IPS-20b (cell line): Measurements from ENCODE around the gene HES1.

Experiments used
- H3K27ac ChIP-seq: one replicate; pipeline ENCODE4 v1.5.1; 2013; ENCODE audit warnings: low read length
- H3K27me3 ChIP-seq: 2 replicates; pipeline ENCODE4 v1.6.1; 2013; ENCODE audit warnings: mild to moderate bottlenecking, low read length, inconsistent platforms; ENCODE audit not compliant: insufficient read depth
- H3K36me3 ChIP-seq: 2 replicates; pipeline ENCODE4 v1.6.1; 2013; ENCODE audit warnings: low read depth, mild to moderate bottlenecking, inconsistent platforms, low read length, moderate library complexity; ENCODE audit not compliant: insufficient read depth
- H3K4me1 ChIP-seq: 2 replicates; pipeline ENCODE4 v1.6.1; 2013; ENCODE audit warnings: mild to moderate bottlenecking, control low read depth, inconsistent platforms, low read length, moderate library complexity; ENCODE audit not compliant: insufficient read depth
- H3K4me3 ChIP-seq: 2 replicates; pipeline ENCODE4 v1.5.1; 2013; ENCODE audit warnings: mild to moderate bottlenecking, low read length, inconsistent platforms
- H3K9ac ChIP-seq: 2 replicates; pipeline ENCODE4 v1.6.1; 2013; ENCODE audit warnings: low read depth, mild to moderate bottlenecking, inconsistent platforms, low read length, moderate library complexity
- H3K9me3 ChIP-seq: 2 replicates; pipeline ENCODE4 v1.6.1; 2013; ENCODE audit warnings: mild to moderate bottlenecking, low read depth, low read length, inconsistent platforms; ENCODE audit not compliant: insufficient read depth

Gene HES1

GRCh38 chr3:194105292-194105691 is 30.7 kb upstream of the HES1 start:
- H3K4me1 ChIP-seq: peaks cover 3% of the 10 kb centered on the region
- no peak overlapping the region for H3K4me3 ChIP-seq
- H3K9me3 ChIP-seq: no peaks in the 10 kb centered on the region
- H3K36me3 ChIP-seq: no peaks in the 10 kb centered on the region
- peaks cover 4% of the 10 kb centered on the region; the same call in 1 of the 2 replicates for H3K27me3 ChIP-seq
- no peak overlapping the region for H3K27ac ChIP-seq
- H3K9ac ChIP-seq: no peak overlapping the region

DNA sequence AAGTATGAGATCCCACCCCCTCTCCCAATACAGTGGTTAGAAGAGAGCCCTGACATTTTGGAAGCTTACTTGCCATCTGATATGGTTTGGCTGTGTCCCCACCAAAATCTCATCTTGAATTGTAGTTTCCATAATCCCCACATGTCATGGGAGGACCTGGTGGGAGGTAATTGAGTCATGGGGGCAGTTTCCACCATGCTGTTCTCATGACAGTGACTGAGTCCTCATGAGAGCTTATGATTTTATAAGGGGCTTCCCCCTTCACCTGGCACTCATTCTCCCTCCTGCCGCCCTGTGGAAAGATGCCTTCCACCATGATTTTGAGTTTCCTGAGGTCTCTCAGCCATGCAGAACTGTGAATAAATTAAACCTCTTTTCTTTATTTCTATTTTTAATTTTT is 28.8 kb upstream of the HES1 start:
- Histone ChIP-seq H3K36me3 (no peaks in the 10 kb centered on the region), H3K4me3 (no peak overlapping the region), H3K9me3 (no peaks in the 10 kb centered on the region), H3K4me1 (peaks cover 4% of the 10 kb centered on the region), H3K27ac (no peak overlapping the region), H3K9ac (no peak overlapping the region), H3K27me3 (no peaks in the 10 kb centered on the region)

DNA sequence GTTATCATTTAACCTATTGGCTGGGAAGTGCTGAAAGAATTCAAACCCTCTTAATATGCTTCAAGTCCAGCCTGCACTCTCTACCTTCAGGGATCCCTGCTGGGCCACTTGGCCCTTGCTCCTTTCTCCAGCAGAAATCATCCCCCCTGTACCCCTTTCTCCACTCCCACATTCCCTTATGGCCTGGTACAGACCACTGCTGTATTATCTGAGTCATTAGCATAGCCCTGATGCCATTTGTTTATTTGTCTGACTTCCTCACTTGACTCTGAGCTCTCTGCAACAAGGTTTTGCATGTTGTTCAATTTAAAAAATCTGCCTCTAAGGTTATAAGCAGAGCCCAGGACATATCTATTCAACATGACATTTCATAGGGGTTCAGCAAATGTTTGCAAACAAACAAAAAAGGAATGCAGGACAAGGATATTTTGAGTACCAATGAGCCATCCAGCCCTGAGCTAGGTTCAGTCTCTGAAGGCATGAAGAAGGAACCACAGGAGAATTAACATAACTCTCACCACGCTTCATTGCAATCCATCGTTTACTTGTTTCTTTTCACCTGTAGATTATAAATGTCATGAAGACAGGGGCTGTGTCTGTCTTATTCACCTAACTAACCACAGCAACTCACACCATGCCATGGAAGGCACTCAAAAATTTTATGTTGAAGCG is 26.6 kb upstream of the HES1 start:
- H3K4me1 ChIP-seq: peaks cover 13% of the 10 kb centered on the region
- no peaks in the 10 kb centered on the region for H3K36me3 ChIP-seq
- H3K4me3 ChIP-seq: no peak overlapping the region
- H3K9ac ChIP-seq: no peak overlapping the region
- no peaks in the 10 kb centered on the region for H3K27me3 ChIP-seq
- H3K27ac ChIP-seq: no peak overlapping the region
- H3K9me3 ChIP-seq: no peaks in the 10 kb centered on the region

- no peak overlapping the region for H3K27ac ChIP-seq
- no peak overlapping the region for H3K4me3 ChIP-seq
- peaks cover 13% of the 10 kb centered on the region for H3K4me1 ChIP-seq
- no peak overlapping the region for H3K9ac ChIP-seq
- H3K27me3 ChIP-seq: no peaks in the 10 kb centered on the region
- no peaks in the 10 kb centered on the region for H3K36me3 ChIP-seq
- no peaks in the 10 kb centered on the region for H3K9me3 ChIP-seq
Measured at GRCh38 chr3:194110483-194110882, 25.5 kb upstream of the HES1 start.

DNA sequence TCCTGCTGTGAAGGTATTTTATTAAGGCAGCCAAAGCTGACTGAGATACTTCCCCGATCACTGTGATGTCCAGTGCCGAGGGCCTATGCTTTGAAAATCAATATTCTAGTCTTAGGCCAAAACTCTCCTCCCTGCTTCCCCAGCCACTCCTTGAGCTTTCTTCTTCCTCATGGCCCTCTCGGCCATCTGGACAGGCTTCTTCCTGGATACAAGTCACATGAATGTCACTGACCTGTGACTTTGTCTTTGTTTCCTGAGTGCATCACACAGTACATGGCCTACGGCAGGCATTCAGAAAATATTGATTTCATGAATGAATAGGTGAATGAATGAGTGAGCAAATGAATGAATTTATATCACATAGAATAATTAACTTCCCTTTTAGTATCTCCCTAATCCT is 24.6 kb upstream of the HES1 start:
- Histone ChIP-seq H3K9me3 (no peaks in the 10 kb centered on the region), H3K9ac (no peak overlapping the region), H3K4me3 (no peak overlapping the region), H3K27ac (no peak overlapping the region), H3K4me1 (peaks cover 13% of the 10 kb centered on the region), H3K36me3 (no peaks in the 10 kb centered on the region), H3K27me3 (no peaks in the 10 kb centered on the region)

DNA sequence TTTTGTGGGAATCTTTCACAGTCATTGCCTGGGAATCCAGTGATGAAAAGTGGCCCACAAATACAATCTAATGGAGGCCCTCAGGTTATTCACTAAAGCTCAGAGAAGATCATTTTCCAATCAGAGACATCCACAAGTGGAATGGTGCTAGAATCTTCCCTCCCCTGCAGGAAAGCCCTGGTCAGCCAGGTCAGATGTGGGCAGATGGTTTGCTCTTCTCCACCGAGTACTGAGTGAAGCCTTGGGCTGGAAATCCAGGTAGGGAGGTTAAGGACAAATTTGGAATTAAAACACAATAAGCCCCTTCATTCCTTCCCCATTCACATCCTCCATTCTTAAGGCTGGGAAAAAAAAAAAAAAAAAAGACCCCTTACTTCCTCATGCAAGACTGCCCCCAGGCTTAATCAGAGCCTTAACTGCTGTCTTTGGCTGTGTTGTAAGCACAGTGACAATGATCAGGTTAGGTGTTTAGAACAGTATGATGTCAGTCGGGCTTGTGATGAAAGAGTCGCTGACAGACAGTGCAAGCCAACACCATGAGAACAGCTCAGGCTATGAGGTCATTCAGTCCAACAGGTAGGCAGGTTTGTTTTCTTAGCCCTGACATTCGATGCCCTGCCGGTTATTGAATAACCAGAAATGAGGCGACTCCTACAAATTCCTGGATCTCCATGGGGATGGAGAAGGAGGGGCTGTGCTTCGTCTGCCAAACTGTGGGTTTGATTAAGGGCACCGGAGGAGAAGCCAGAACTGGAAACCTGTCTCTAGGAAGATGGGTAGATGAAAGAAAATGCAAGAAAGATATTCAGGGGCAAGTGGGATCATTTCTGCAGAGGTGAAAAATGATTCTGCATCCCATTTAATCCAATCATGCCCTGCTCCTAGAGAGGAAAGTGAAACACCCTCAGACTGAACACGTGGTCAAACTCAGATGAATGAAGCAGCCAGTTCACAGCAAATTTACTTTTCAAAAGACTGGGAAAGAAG is 23.5 kb upstream of the HES1 start:
- no peaks in the 10 kb centered on the region for H3K9me3 ChIP-seq
- H3K27me3 ChIP-seq: no peaks in the 10 kb centered on the region
- H3K4me3 ChIP-seq: no peak overlapping the region
- no peak overlapping the region for H3K9ac ChIP-seq
- peaks cover 13% of the 10 kb centered on the region for H3K4me1 ChIP-seq
- no peaks in the 10 kb centered on the region for H3K36me3 ChIP-seq
- no peak overlapping the region for H3K27ac ChIP-seq

- Histone ChIP-seq H3K27ac (no peak overlapping the region), H3K9ac (no peak overlapping the region), H3K9me3 (no peaks in the 10 kb centered on the region), H3K4me3 (no peak overlapping the region), H3K36me3 (no peaks in the 10 kb centered on the region), H3K4me1 (peaks cover 13% of the 10 kb centered on the region), H3K27me3 (no peaks in the 10 kb centered on the region; the same call in 1 of the 2 replicates)
Measured at GRCh38 chr3:194114123-194114522, 21.8 kb upstream of the HES1 start.

DNA sequence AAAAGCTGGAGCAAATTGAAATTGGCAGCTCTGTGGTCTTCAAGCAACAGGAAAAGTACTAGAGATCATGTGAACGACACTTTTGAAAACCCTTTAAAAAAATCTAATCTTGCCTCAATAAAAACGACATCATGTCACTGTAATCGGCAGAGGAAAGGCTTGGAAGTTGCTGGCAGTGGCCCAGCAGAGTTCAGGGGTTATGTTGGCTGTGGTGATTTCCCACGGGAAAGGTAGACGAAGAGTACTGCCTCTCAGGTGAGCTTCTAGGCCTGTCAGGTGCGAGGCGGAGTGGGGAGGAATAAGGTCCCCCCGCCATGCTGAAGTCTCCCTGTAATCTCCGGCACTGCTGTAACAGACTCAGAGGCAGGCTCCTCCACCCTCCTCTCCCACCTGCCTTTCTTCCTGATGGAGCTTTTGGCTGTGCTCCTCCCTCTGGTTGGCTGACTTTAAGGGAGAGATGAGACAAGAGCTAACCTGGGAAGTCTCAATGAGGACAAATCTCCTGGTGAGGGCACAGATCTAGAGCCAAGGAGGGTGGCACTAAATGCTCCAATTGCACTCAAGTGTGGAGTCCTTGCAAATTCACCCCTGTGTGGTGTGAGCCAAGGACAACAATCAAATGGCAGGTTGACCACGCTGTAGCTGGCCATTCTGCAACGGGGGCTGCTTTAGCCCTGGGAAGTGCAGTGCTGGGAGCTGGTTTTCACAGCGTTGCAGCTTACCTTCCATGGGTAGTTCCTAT is 18.7 kb upstream of the HES1 start:
- Histone ChIP-seq H3K36me3 (no peaks in the 10 kb centered on the region), H3K4me1 (peaks cover 8% of the 10 kb centered on the region; the same call in 1 of the 2 replicates), H3K27me3 (no peaks in the 10 kb centered on the region; the same call in 1 of the 2 replicates), H3K4me3 (no peak overlapping the region), H3K9me3 (no peaks in the 10 kb centered on the region), H3K9ac (no peak overlapping the region), H3K27ac (no peak overlapping the region)

DNA sequence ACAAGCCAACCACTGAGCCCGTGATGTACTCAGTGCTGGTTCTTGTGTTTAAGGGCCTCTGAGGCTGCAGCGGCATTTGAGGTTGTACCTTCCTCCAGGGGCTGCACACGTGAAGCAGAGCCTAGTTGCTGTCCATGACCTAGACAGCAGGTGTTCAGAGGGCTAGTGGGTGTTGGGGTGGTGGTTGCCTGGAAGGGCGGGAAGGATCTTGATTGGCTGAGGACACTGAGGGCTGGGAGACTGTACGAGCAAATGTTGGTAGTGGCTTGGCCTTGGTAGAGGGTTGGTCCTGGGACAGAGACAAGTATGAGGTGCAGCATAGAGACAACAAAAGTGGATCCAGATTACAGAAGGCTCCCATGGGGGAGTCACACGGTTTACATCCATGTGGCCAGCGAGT is 17.0 kb upstream of the HES1 start:
- no peak overlapping the region for H3K27ac ChIP-seq
- no peaks in the 10 kb centered on the region for H3K4me1 ChIP-seq
- H3K4me3 ChIP-seq: no peak overlapping the region
- H3K27me3 ChIP-seq: no peaks in the 10 kb centered on the region; the same call in 1 of the 2 replicates
- H3K9ac ChIP-seq: no peak overlapping the region
- H3K36me3 ChIP-seq: no peaks in the 10 kb centered on the region
- H3K9me3 ChIP-seq: no peaks in the 10 kb centered on the region

DNA sequence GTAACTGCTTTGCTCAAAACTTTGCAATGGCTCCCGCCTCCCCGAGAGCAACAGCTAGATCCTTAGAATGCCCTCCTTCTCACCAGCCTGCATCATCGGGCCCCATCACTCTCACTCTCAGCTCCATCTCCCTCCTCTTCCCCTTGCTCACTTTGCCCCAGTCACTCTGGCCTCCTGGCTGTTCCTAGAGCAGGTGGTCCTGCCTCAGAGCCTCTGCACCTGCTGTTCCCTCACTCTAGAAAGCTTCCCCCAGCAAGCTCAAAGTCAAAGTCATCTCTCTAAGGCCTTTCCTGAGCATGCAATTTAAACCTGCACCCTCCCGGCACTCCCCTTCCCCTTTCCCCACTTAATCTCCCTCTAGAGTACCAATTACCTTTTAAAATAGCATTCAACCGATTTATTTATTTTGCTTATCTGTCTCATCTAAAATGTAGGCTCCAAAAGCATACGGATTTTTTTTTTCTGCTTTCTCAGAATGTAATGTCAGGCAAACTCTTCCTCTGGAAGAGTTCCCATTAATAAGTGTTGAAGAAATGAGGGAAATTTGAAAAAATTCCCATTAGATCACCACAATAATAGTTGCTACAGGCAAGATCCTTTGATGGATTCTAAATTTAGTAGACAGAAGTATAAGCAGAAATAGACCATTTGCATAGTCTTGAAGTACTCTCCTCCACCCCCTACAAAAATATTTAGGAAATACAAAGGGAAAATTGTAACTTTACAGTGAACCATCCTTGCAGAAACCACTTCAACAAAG is 15.9 kb upstream of the HES1 start:
- Histone ChIP-seq H3K27ac (no peak overlapping the region), H3K4me1 (no peaks in the 10 kb centered on the region), H3K36me3 (no peaks in the 10 kb centered on the region)

More for the DNA sequence above, 15.9 kb upstream of the HES1 start:
- Histone ChIP-seq H3K9ac (no peak overlapping the region), H3K4me3 (no peak overlapping the region), H3K27me3 (no peaks in the 10 kb centered on the region; the same call in 1 of the 2 replicates), H3K9me3 (no peaks in the 10 kb centered on the region)
